ENCODE measurements around the gene KCNN1.

GRCh38 chr19:17948514-17948900 lies 18.4 kb upstream of the KCNN1 start:
- TF ChIP-seq POLR2AphosphoS5 (IDR thresholded peaks at IDR 0.05; ENCODE audit: low read depth) (no peak), CTCF (IDR thresholded peaks at IDR 0.05; ENCODE audit: insufficient read depth, low read length) (no peak), REST (IDR thresholded peaks at IDR 0.05; ENCODE audit: insufficient replicate concordance, low read depth) (no peak), SPI1 (IDR thresholded peaks at IDR 0.05; ENCODE audit: borderline replicate concordance, low read depth) (no peak), GABPA (IDR thresholded peaks at IDR 0.05; ENCODE audit: low read depth) (no peak)
